Measurements from ENCODE around the gene LANCL2. TPM values are rescaled to one million over a fixed set of nuclear protein-coding genes. Genes with fewer than 3 reads are reported as not detected.

The LANCL2 gene
- total RNA-seq, 3 donors from 2014 or later (not counting 1 experiment from before 2014, with no cell fraction given), result 7.2 to 9.4 (median 8.3) TPM

DNA sequence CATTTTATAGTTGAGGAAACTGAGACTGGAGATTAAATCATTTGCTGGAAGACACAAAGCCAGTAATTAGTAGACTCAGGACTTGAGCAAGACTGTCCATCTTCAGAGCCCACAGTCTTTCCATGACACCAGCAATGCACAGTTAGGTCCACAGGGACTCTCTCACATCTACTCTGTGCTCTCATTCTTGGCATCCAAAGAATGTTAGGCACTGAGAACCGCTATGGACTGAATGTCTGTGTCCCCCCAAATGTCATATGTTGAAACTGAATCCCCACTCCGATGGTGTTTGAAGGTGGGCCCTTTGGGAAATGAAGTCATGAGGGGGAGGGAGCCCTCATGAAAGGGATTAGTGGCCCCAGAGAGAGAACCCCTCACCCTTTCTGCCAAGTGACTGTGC lies 100.6 kb downstream of the LANCL2 start:
- H3K27me3 ChIP-seq (ENCODE audit: control insufficient read depth, insufficient read depth, low read length), result no peaks in the 10 kb centered on the region
- peak overlapping the region in 1 of 2 donors; percentile 26 for H3K27ac Mint-ChIP-seq

DNA sequence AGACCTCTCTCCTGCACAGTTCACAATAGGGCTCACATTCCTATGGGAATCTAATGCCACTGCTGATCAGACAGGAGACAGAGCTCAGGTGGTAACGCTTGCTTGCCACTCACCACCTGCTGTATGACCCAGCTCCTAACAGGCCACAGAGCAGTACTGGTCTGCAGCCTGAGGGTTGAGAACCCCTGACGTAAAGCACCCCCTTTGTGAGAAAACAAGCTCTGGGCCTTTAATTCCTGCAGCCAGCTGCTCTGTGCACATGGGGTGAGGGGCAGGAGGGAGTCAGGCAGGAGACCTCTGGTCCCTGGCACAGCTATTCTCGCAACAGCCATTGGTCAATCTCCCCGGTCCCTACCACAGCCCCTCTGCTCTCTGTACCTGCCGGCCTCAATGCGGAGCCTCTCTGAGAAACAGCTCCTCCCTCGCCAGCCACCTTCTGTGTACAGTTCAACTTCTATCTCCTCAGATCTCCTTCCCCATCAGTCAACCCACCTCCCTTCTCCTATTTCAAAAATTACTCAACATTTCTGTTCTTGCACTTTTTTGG lies 102.0 kb downstream of the LANCL2 start:
- Histone ChIP-seq H3K36me3 (ENCODE audit: control insufficient read depth, insufficient read depth, low read length) (peaks cover 21% of the 10 kb centered on the region), H3K27ac (ENCODE audit: low read length) (no peak overlapping the region), H3K4me1 (ENCODE audit: control insufficient read depth, insufficient read depth, low read length) (peaks cover 15% of the 10 kb centered on the region), H3K27me3 (ENCODE audit: control insufficient read depth, insufficient read depth, low read length) (no peaks in the 10 kb centered on the region), H3K9me3 (ENCODE audit: control insufficient read depth, insufficient read depth, low read length) (no peaks in the 10 kb centered on the region), H3K4me3 (ENCODE audit: low read length) (no peak overlapping the region)
- Mint-ChIP-seq H3K4me3 (no peak overlapping the region), H3K27ac (peak overlapping the region; percentile 19 to 63), H3K4me1 (peaks cover 18 to 29% of the 10 kb centered on the region in 2 donors), H3K27me3 (ENCODE audit: low read depth in 2 of 2) (no peaks in the 10 kb centered on the region), H3K36me3 (peaks cover 11% of the 10 kb centered on the region), H3K9me3 (no peaks in the 10 kb centered on the region)
- ATAC-seq, result no peak
- WGBS (ENCODE audit: insufficient coverage), result 98% methylated on average over 7 of the region's 7 CpGs
- no peak for DNase-seq
- intact Hi-C loops (cut with micrococcal nuclease), result no loop called here
- TF ChIP-seq, protein P1, sequence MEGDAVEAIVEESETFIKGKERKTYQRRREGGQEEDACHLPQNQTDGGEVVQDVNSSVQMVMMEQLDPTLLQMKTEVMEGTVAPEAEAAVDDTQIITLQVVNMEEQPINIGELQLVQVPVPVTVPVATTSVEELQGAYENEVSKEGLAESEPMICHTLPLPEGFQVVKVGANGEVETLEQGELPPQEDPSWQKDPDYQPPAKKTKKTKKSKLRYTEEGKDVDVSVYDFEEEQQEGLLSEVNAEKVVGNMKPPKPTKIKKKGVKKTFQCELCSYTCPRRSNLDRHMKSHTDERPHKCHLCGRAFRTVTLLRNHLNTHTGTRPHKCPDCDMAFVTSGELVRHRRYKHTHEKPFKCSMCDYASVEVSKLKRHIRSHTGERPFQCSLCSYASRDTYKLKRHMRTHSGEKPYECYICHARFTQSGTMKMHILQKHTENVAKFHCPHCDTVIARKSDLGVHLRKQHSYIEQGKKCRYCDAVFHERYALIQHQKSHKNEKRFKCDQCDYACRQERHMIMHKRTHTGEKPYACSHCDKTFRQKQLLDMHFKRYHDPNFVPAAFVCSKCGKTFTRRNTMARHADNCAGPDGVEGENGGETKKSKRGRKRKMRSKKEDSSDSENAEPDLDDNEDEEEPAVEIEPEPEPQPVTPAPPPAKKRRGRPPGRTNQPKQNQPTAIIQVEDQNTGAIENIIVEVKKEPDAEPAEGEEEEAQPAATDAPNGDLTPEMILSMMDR (IDR thresholded peaks at IDR 0.05), result no peak

More for the DNA sequence above, 100.6 kb downstream of the LANCL2 start:
- TF ChIP-seq, protein P1 (IDR thresholded peaks at IDR 0.05), result no peak
- intact Hi-C loops (cut with micrococcal nuclease), result no loop called here
- 100% methylated on average over 1 of the region's 2 CpGs for WGBS (ENCODE audit: insufficient coverage)
- Mint-ChIP-seq H3K36me3 (peaks cover 11% of the 10 kb centered on the region), H3K4me3 (no peak overlapping the region), H3K27me3 (ENCODE audit: low read depth in 2 of 2) (no peaks in the 10 kb centered on the region), H3K4me1 (peaks cover 18 to 29% of the 10 kb centered on the region in 2 donors), H3K9me3 (peaks cover 0 to 7% of the 10 kb centered on the region in 2 donors)
- no peak overlapping the region for H3K4me3 ChIP-seq (ENCODE audit: low read length)
- no peak for ATAC-seq
- peaks cover 21% of the 10 kb centered on the region for H3K36me3 ChIP-seq (ENCODE audit: control insufficient read depth, insufficient read depth, low read length)
- DNase-seq, result no peak
- no peak overlapping the region for H3K27ac ChIP-seq (ENCODE audit: low read length)
- H3K9me3 ChIP-seq (ENCODE audit: control insufficient read depth, insufficient read depth, low read length), result no peaks in the 10 kb centered on the region
- H3K4me1 ChIP-seq (ENCODE audit: control insufficient read depth, insufficient read depth, low read length), result peaks cover 15% of the 10 kb centered on the region

DNA sequence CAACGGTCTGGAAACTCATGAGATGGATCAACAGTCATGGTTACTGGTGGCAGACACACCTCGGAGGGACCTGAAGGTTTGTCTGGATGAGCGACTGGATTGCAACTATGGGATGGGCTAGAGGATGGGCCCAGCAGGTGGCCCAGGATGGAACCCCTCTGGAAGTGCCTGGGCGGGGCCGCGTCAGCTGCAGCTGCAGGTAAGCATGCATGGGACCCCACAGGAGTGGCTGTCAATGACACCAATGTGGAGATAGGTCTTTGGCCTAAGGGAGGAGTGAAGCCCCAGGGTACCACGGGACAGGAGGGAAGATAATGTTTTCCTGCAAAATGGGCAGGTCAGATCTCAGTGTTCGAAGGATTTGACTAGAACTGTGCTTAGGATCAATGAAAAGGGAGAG lies 103.4 kb downstream of the LANCL2 start:
- peaks cover 18 to 24% of the 10 kb centered on the region in 2 donors for H3K4me1 Mint-ChIP-seq
- no peak overlapping the region for H3K4me3 Mint-ChIP-seq
- H3K9me3 ChIP-seq (ENCODE audit: control insufficient read depth, insufficient read depth, low read length), result no peaks in the 10 kb centered on the region
- no peaks in the 10 kb centered on the region for H3K9me3 Mint-ChIP-seq
- peaks cover 15% of the 10 kb centered on the region for H3K4me1 ChIP-seq (ENCODE audit: control insufficient read depth, insufficient read depth, low read length)
- no peaks in the 10 kb centered on the region for H3K27me3 Mint-ChIP-seq (ENCODE audit: low read depth in 2 of 2)
- H3K36me3 Mint-ChIP-seq, result peaks cover 11% of the 10 kb centered on the region
- intact Hi-C loops (cut with micrococcal nuclease), result no loop called here
- WGBS (ENCODE audit: insufficient coverage), result 98% methylated on average over 8 of the region's 8 CpGs
- no peak overlapping the region for H3K4me3 ChIP-seq (ENCODE audit: low read length)
- H3K27ac Mint-ChIP-seq, result peak overlapping the region; percentile 39 to 63
- ATAC-seq (no peak), DNase-seq (no peak)
- H3K36me3 ChIP-seq (ENCODE audit: control insufficient read depth, insufficient read depth, low read length), result peaks cover 19% of the 10 kb centered on the region
- H3K27me3 ChIP-seq (ENCODE audit: control insufficient read depth, insufficient read depth, low read length), result no peaks in the 10 kb centered on the region
- H3K27ac ChIP-seq (ENCODE audit: low read length), result no peak overlapping the region
- TF ChIP-seq, protein P1 (IDR thresholded peaks at IDR 0.05), result no peak

DNA sequence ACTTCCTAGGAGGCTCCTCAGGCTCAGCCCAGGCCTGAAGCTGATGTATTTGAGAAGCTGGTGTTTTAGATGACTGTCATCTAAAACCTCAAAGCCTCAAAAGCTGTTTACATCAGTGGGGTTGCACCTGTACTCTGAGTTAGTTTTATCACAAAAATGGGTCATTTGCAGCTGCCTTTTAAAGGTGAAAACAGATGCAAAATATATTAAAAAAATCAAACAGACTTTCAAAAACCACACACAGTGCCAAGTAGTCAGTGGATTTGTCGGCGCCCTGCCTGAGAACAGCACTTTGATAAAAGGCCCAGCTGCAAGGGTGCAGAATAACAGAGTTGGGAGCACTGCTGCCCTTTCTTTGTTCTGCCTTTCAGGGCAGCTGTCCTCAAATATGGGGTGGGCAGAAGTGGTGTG lies 104.1 kb downstream of the LANCL2 start:
- no peaks in the 10 kb centered on the region for H3K27me3 ChIP-seq (ENCODE audit: control insufficient read depth, insufficient read depth, low read length)
- peaks cover 16% of the 10 kb centered on the region for H3K4me1 ChIP-seq (ENCODE audit: control insufficient read depth, insufficient read depth, low read length)
- H3K9me3 ChIP-seq (ENCODE audit: control insufficient read depth, insufficient read depth, low read length), result no peaks in the 10 kb centered on the region
- peak overlapping the region; percentile 31 for H3K27ac ChIP-seq (ENCODE audit: low read length)
- ATAC-seq, result peak in 1 of 3 donors; percentile 60
- no peaks in the 10 kb centered on the region for H3K27me3 Mint-ChIP-seq (ENCODE audit: low read depth in 2 of 2)
- intact Hi-C loops (cut with micrococcal nuclease), result no loop called here
- no peak overlapping the region for H3K4me3 Mint-ChIP-seq
- H3K27ac Mint-ChIP-seq, result peak overlapping the region in 1 of 2 donors; percentile 63
- peaks cover 23 to 27% of the 10 kb centered on the region in 2 donors for H3K4me1 Mint-ChIP-seq
- peaks cover 11% of the 10 kb centered on the region for H3K36me3 ChIP-seq (ENCODE audit: control insufficient read depth, insufficient read depth, low read length)
- no peak overlapping the region for H3K4me3 ChIP-seq (ENCODE audit: low read length)
- TF ChIP-seq, protein P1 (IDR thresholded peaks at IDR 0.05), result no peak
- H3K9me3 Mint-ChIP-seq, result no peaks in the 10 kb centered on the region
- WGBS (ENCODE audit: insufficient coverage), result 12% methylated on average over 2 of the region's 2 CpGs
- peak in 1 of 2 donors; percentile 73 for DNase-seq
- H3K36me3 Mint-ChIP-seq, result peaks cover 11% of the 10 kb centered on the region

All from natural killer cell (primary cell).